Neural cell (in vitro differentiated cells): ENCODE data around the gene PLCB1. TPM values are rescaled to one million over a fixed set of nuclear protein-coding genes. Genes with fewer than 3 reads are reported as not detected.
A peak's percentile ranks its signal among the peaks of the same experiment; 100 is the strongest.

Source experiments
- H2AFZ ChIP-seq: fragments of 200-600, 300-800 bp; sonication (generic), shearing (Covaris generic); 2 replicates; pipeline ENCODE4 v1.6.0; 2014; ENCODE audit warnings: low read depth, mild to moderate bottlenecking, antibody characterized with exemption, low read length, moderate library complexity
- H3F3A ChIP-seq: fragments of 200-600 bp; shearing (Covaris generic); 2 replicates; pipeline ENCODE4 v1.6.1; 2016; ENCODE audit warnings: mild to moderate bottlenecking, moderate library complexity, mixed read lengths, antibody characterized with exemption, low read length; ENCODE audit not compliant: insufficient read depth, poor library complexity, severe bottlenecking
- H3K27ac ChIP-seq: fragments of 200-600, 300-800 bp; sonication (generic), shearing (Covaris generic); 2 replicates; pipeline ENCODE4 v1.5.1; 2014; ENCODE audit warnings: mild to moderate bottlenecking, low read length, moderate library complexity
- H3K27me3 ChIP-seq: fragments of 300-800, 200-600 bp; sonication (generic), shearing (Covaris generic); 2 replicates; pipeline ENCODE4 v1.6.0; 2014; ENCODE audit warnings: mild to moderate bottlenecking, low read depth, low read length, moderate library complexity; ENCODE audit not compliant: insufficient read depth
- H3K36me3 ChIP-seq: fragments of 300-800, 200-600 bp; sonication (generic), shearing (Covaris generic); 2 replicates; pipeline ENCODE4 v1.5.1; 2014; ENCODE audit warnings: mild to moderate bottlenecking, antibody characterized with exemption, low read length, moderate library complexity; ENCODE audit not compliant: insufficient read depth
- H3K4me2 ChIP-seq: fragments of 300-800, 200-600 bp; sonication (generic), shearing (Covaris generic); 2 replicates; pipeline ENCODE4 v1.6.0; 2014; ENCODE audit warnings: mild to moderate bottlenecking, low read length
- H3K4me3 ChIP-seq: fragments of 300-800, 200-600 bp; sonication (generic), shearing (Covaris generic); 2 replicates; pipeline ENCODE4 v1.5.1; 2014; ENCODE audit warnings: mild to moderate bottlenecking, low read length, moderate library complexity
- H3K79me2 ChIP-seq: fragments of 200-600 bp; shearing (Covaris generic); replicated peaks from 2 replicates; pipeline ENCODE4 v1.6.0; 2014; ENCODE audit warnings: mild to moderate bottlenecking, low read length, moderate library complexity; ENCODE audit not compliant: insufficient read depth
- H3K9ac ChIP-seq: fragments of 300-800, 200-600 bp; sonication (generic), shearing (Covaris generic); 2 replicates; pipeline ENCODE4 v1.6.1; 2016; ENCODE audit warnings: mild to moderate bottlenecking, low read length, mixed read lengths
- H3K9me2 ChIP-seq: fragments of 200-600 bp; shearing (Covaris generic); 2 replicates; pipeline ENCODE4 v1.6.1; 2016; ENCODE audit warnings: mild to moderate bottlenecking, low read length, mixed read lengths; ENCODE audit not compliant: insufficient read depth
- H3K9me3 ChIP-seq: fragments of 200-600, 300-800 bp; sonication (generic), shearing (Covaris generic); 2 replicates; pipeline ENCODE4 v1.6.1; 2016; ENCODE audit warnings: mild to moderate bottlenecking, mixed run types, low read length, moderate library complexity, mixed read lengths
- H4K20me1 ChIP-seq: fragments of 200-600 bp; shearing (Covaris generic); 2 replicates; pipeline ENCODE4 v1.6.1; 2016; ENCODE audit warnings: mild to moderate bottlenecking, mixed run types; ENCODE audit not compliant: insufficient read depth
- CTCF ChIP-seq: fragments of 450-650 bp; IDR thresholded peaks from 2 replicates; pipeline ENCODE4 v1.5.1; 2014; ENCODE audit warnings: antibody characterized with exemption, mild to moderate bottlenecking, moderate library complexity; ENCODE audit not compliant: poor library complexity, severe bottlenecking
- EP300 ChIP-seq: fragments of 450-650 bp; conservative IDR thresholded peaks from 2 replicates; pipeline ENCODE4 v1.6.1; 2014; ENCODE audit warnings: antibody characterized with exemption, mild to moderate bottlenecking, moderate library complexity; ENCODE audit not compliant: poor library complexity, severe bottlenecking
- EZH2 ChIP-seq: fragments of 200-600, 300-800 bp; shearing (Covaris generic), sonication (generic); IDR thresholded peaks from 2 replicates; pipeline ENCODE4 v1.6.1; 2014; ENCODE audit warnings: antibody characterized with exemption, low read length, borderline replicate concordance, mild to moderate bottlenecking; ENCODE audit not compliant: insufficient read depth, poor library complexity, severe bottlenecking
- MXI1 ChIP-seq: fragments of 450-650 bp; conservative IDR thresholded peaks from 2 replicates; pipeline ENCODE4 v1.6.1; 2014; ENCODE audit warnings: antibody characterized with exemption, mild to moderate bottlenecking; ENCODE audit not compliant: poor library complexity, severe bottlenecking
- POLR2AphosphoS5 ChIP-seq: IDR thresholded peaks from 2 replicates; pipeline ENCODE4 v1.6.1; 2012
- RAD21 ChIP-seq: fragments of 450-650 bp; conservative IDR thresholded peaks from 2 replicates; pipeline ENCODE4 v1.6.1; 2014; ENCODE audit warnings: antibody characterized with exemption, mild to moderate bottlenecking, moderate library complexity
- REST ChIP-seq: IDR thresholded peaks from 2 replicates; pipeline ENCODE4 v1.6.1; 2012; ENCODE audit warnings: borderline replicate concordance
- SMC3 ChIP-seq: fragments of 450-650 bp; conservative IDR thresholded peaks from 2 replicates; pipeline ENCODE4 v1.6.1; 2014; ENCODE audit warnings: antibody characterized with exemption, mild to moderate bottlenecking, moderate library complexity; ENCODE audit not compliant: poor library complexity
- TAF1 ChIP-seq: IDR thresholded peaks from 2 replicates; pipeline ENCODE4 v1.6.1; 2012; ENCODE audit warnings: low read depth
- polyA plus RNA-seq: library from polyadenylated mRNA; depleted of rRNA; stranded (reverse); fragments of >200 nt; gene quantifications from 2 replicates; pipeline ENCODE4 v1.2.3, GENCODE V29; 2014

Gene PLCB1
- polyA plus RNA-seq, 1 donor from 2014 or later, result 11.4 TPM

GRCh38 chr20:8234580-8234979 lies 102.5 kb downstream of the PLCB1 start:
- no peaks in the 10 kb centered on the region for H4K20me1 ChIP-seq
- H3K4me2 ChIP-seq, result no peak overlapping the region
- no peak overlapping the region for H2AFZ ChIP-seq
- H3F3A ChIP-seq, result no peaks in the 10 kb centered on the region
- H3K36me3 ChIP-seq, result no peaks in the 10 kb centered on the region
- no peaks in the 10 kb centered on the region for H3K9me2 ChIP-seq
- peak overlapping the region; percentile 9 for H3K4me3 ChIP-seq
- no peaks in the 10 kb centered on the region for H3K9me3 ChIP-seq
- no peaks in the 10 kb centered on the region for H3K79me2 ChIP-seq
- no peak overlapping the region for H3K27ac ChIP-seq
- no peak for TF ChIP-seq CTCF
- no peak for TF ChIP-seq POLR2AphosphoS5
- no peak for TF ChIP-seq SMC3
- TF ChIP-seq REST, result no peak
- TF ChIP-seq EP300, result no peak
- no peak for TF ChIP-seq EZH2
- no peak for TF ChIP-seq TAF1
- no peak for TF ChIP-seq RAD21
- no peak for TF ChIP-seq MXI1
- H3K9ac ChIP-seq, result no peak overlapping the region
- H3K27me3 ChIP-seq, result no peaks in the 10 kb centered on the region

- no peaks in the 10 kb centered on the region for H3K36me3 ChIP-seq
- no peaks in the 10 kb centered on the region for H3K9me2 ChIP-seq
- no peak overlapping the region for H3K4me3 ChIP-seq
- no peak overlapping the region for H3K9ac ChIP-seq
- no peaks in the 10 kb centered on the region for H3K27me3 ChIP-seq
- TF ChIP-seq MXI1, result no peak
- no peaks in the 10 kb centered on the region for H4K20me1 ChIP-seq
- H3K9me3 ChIP-seq, result no peaks in the 10 kb centered on the region
- H3K27ac ChIP-seq, result no peak overlapping the region
- H3F3A ChIP-seq, result no peaks in the 10 kb centered on the region
- no peak overlapping the region for H3K4me2 ChIP-seq
- H2AFZ ChIP-seq, result no peak overlapping the region
- H3K79me2 ChIP-seq, result no peaks in the 10 kb centered on the region
These were observed 110.0 kb downstream of the PLCB1 start for GRCh38 chr20:8242066-8242465.
